Karpas-422 (cell line): ENCODE results near the gene EML1. TPM values are rescaled to one million over a fixed set of nuclear protein-coding genes. Genes with fewer than 3 reads are reported as not detected.

Experiments
- DNase-seq: peaks from one replicate; pipeline ENCODE4 v3.0.0-alpha.2; 2015
- H2AFZ ChIP-seq: fragments of 200-600 bp; sonication (generic); 2 replicates; pipeline ENCODE4 v1.6.1; 2014; ENCODE audit warnings: antibody characterized with exemption, low read length, mixed read lengths
- H3K27ac ChIP-seq: fragments of 200-600 bp; sonication (generic); 2 replicates; pipeline ENCODE4 v1.5.1; 2014; ENCODE audit warnings: mild to moderate bottlenecking, low read length, moderate library complexity
- H3K27me3 ChIP-seq: fragments of 200-600 bp; sonication (generic); 2 replicates; pipeline ENCODE4 v1.6.1; 2014; ENCODE audit warnings: low read length, mixed read lengths
- H3K36me3 ChIP-seq: fragments of 200-600 bp; sonication (generic); 2 replicates; pipeline ENCODE4 v1.6.1; 2014; ENCODE audit warnings: low read length, mixed read lengths; ENCODE audit not compliant: insufficient read depth
- H3K4me1 ChIP-seq: fragments of 200-600 bp; sonication (generic); 2 replicates; pipeline ENCODE4 v1.6.1; 2014; ENCODE audit warnings: mild to moderate bottlenecking, low read length, mixed read lengths
- H3K4me2 ChIP-seq: fragments of 200-600 bp; sonication (generic); 2 replicates; pipeline ENCODE4 v1.6.1; 2014; ENCODE audit warnings: low read length, low read depth, mild to moderate bottlenecking; ENCODE audit not compliant: poor library complexity, severe bottlenecking
- H3K4me3 ChIP-seq: fragments of 200-600 bp; sonication (generic); 2 replicates; pipeline ENCODE4 v1.5.1; 2014; ENCODE audit warnings: mild to moderate bottlenecking, antibody characterized with exemption, low read length, mixed read lengths
- H3K79me2 ChIP-seq: fragments of 200-600 bp; sonication (generic); 2 replicates; pipeline ENCODE4 v1.6.1; 2014; ENCODE audit warnings: mild to moderate bottlenecking, low read length, mixed read lengths
- H3K9ac ChIP-seq: fragments of 200-600 bp; sonication (generic); 2 replicates; pipeline ENCODE4 v1.6.0; 2014; ENCODE audit warnings: low read length
- H3K9me2 ChIP-seq: fragments of 200-600 bp; sonication (generic), shearing (Covaris generic); replicated peaks from 2 replicates; pipeline ENCODE4 v1.6.0; 2014; ENCODE audit warnings: mild to moderate bottlenecking, low read length, moderate library complexity; ENCODE audit not compliant: insufficient read depth
- H3K9me3 ChIP-seq: fragments of 300-700, 200-600 bp; sonication (generic); 2 replicates; pipeline ENCODE4 v1.6.1; 2014; ENCODE audit warnings: low read length, mixed read lengths
- H4K20me1 ChIP-seq: fragments of 200-600 bp; sonication (generic); 2 replicates; pipeline ENCODE4 v1.6.1; 2014; ENCODE audit warnings: mild to moderate bottlenecking, antibody characterized with exemption, low read length, low read depth; ENCODE audit not compliant: insufficient read depth
- total RNA-seq: library from RNA; depleted of rRNA; stranded (reverse); fragments of >200 nt; shearing (Covaris generic); gene quantifications from 2 replicates; pipeline ENCODE4 v1.2.3, GENCODE V29; 2014; ENCODE audit warnings: low replicate concordance

EML1 gene
- total RNA-seq, 1 experiment from 2014 or later: not detected

GRCh38 chr14:99749142-99749541 lies 44.1 kb upstream of the EML1 start:
- H3K4me1 ChIP-seq: 0 out of 2 replicates have a peak, but pooled peaks cover 2% of the 10 kb centered on the region
- no peak overlapping the region for H2AFZ ChIP-seq
- no peaks in the 10 kb centered on the region for H3K36me3 ChIP-seq
- no peak overlapping the region for H3K9ac ChIP-seq
- no peaks in the 10 kb centered on the region; the same call in 1 of the 2 replicates for H4K20me1 ChIP-seq
- peak; percentile 67 for DNase-seq
- H3K27ac ChIP-seq: no peak overlapping the region
- no peaks in the 10 kb centered on the region for H3K9me2 ChIP-seq
- peaks cover under 1% of the 10 kb centered on the region; the same call in 1 of the 2 replicates for H3K27me3 ChIP-seq
- H3K4me2 ChIP-seq: no peak overlapping the region
- H3K4me3 ChIP-seq: no peak overlapping the region
- H3K79me2 ChIP-seq: no peaks in the 10 kb centered on the region
- no peaks in the 10 kb centered on the region for H3K9me3 ChIP-seq

DNA sequence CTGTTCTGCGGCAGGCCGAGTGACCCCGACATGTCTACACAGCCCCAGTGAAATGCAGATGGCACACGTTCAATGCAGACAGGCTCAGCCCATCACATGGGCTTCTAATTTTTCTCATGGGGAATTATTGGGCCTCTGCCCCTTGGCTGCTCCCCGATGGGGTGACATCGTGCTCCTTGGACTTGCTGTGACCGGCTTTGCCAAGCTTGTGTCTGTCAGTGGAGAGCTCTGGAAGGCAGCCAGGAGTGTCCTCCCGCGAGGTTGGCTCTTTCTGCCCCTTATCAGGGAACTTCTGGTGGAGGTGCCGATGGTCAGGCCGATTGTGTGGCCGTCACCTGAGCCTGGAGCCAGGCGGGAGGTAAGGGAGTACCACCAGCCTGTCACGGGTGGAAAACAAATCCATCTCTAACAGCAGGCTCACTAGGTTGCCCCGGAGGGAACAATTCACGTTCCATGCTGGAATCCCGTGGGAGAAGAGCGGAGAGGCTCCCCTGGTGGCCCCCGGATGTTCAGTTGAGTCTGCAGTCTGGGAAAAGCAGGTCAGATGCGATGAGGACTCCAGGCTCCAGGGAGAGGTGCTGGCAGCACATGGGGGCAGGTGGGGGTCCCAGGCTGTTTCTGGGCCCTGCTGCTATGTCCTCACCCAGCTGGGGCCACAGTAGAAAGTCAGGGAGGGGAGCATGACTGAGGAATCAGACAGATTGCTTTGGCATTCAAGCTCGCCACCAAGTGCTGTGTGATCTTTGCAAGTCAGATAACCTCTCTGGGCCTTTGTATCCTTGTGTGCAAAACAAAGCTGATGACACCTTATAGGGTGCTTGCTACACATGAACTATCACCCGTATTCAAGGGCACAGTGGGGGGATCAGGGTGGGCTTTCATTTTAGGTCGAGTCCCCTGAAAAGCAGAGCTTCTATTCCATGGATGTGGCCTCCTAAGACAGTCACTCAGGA lies 43.2 kb upstream of the EML1 start:
- H3K27me3 ChIP-seq: peaks cover 3% of the 10 kb centered on the region; the same call in 1 of the 2 replicates
- no peak overlapping the region for H3K4me3 ChIP-seq
- H4K20me1 ChIP-seq: no peaks in the 10 kb centered on the region; the same call in 1 of the 2 replicates
- no peak overlapping the region for H3K4me2 ChIP-seq
- 0 out of 2 replicates have a peak, but pooled peaks cover 2% of the 10 kb centered on the region for H3K4me1 ChIP-seq
- DNase-seq: no peak
- H2AFZ ChIP-seq: no peak overlapping the region
- no peaks in the 10 kb centered on the region for H3K9me3 ChIP-seq
- H3K9me2 ChIP-seq: no peaks in the 10 kb centered on the region
- H3K9ac ChIP-seq: no peak overlapping the region
- H3K79me2 ChIP-seq: no peaks in the 10 kb centered on the region
- H3K36me3 ChIP-seq: no peaks in the 10 kb centered on the region
- no peak overlapping the region for H3K27ac ChIP-seq

DNA sequence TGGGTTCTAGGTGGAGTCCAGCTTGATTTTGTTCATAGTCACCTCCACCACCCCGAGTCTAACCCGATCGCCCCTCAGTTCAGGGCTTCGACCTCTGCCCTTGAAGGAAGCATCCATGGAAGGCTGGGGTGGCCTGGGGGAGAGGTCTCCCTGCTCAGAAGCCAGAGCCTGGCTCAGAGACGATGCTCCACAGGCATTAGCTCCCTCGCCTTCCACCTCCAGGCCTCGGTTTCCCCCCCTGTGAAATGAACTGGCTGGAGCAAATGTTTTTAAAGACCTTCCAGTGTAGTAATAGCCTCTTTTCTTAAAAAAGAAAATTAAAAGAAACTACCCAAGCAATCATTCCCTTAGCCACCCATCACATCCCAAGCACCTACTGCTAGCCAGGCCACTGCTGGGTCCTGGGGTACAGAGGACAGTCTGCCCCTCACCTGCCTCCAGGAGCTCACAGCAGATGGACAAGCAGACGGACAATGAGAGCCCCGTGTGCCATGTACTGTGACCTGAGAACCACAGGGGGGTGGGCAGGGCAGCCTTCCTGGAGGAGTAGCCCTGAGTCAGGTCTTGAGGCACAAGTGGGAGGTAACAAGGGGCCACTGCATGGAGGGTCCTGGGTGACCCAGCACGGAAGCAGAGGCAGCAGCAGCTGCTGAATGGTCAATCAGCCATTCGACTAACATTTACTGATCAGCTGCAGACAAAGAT lies 42.3 kb upstream of the EML1 start:
- no peak overlapping the region for H3K4me3 ChIP-seq

DNA sequence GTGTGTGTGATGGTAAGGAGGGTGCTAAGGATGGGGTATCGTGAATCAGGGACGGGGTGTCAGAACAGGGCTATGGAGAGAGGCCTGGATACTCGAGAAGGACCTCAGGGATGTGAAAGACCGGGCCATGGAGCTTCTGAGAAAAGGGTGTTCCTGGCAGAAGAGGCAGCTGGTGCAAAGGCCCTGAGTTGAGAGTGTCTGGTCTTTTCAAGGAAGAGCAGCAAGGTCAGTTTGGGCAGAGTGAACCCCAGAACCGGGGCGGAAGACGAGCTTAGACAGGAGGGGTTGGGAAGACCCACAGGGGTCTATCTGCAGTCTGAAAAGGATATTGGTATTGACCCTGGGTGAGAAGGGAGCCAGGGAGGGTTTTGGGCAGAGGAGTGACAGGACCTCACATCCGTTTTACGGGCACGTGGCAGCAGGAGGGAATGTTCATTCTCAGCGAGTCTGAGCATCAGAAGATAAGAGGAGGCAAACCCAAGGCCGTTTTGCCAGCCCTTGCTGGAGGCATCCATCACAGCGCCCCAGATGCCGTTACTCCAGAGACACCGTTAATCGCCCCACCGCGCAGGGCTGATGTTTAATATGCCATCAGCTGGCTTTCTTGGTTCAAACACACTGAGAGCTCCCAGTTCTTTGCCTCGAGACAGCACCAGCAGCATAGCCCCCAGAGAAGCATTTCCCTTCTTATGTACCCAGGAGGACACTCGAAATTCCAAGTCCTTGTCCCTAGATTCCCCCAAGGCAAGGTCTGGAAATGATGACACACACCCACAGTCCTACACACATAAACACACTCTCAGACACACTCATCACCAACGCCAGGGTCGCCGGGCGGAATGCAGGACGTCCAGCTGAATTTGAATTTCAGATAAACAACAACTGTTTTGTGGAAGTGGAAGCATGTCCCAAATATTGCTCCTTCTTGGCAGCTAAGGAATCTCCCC lies 41.4 kb upstream of the EML1 start:
- Histone ChIP-seq H3K79me2 (no peaks in the 10 kb centered on the region), H3K9ac (no peak overlapping the region), H3K4me1 (0 out of 2 replicates have a peak, but pooled peaks cover 2% of the 10 kb centered on the region), H3K9me2 (no peaks in the 10 kb centered on the region), H3K27me3 (peaks cover 3% of the 10 kb centered on the region; the same call in 1 of the 2 replicates), H3K4me3 (no peak overlapping the region), H2AFZ (no peak overlapping the region), H3K36me3 (no peaks in the 10 kb centered on the region), H3K27ac (no peak overlapping the region), H3K9me3 (no peaks in the 10 kb centered on the region), H3K4me2 (no peak overlapping the region), H4K20me1 (no peaks in the 10 kb centered on the region; the same call in 1 of the 2 replicates)
- DNase-seq: no peak

More for the DNA sequence above, 42.3 kb upstream of the EML1 start:
- no peaks in the 10 kb centered on the region; the same call in 1 of the 2 replicates for H4K20me1 ChIP-seq
- H3K27me3 ChIP-seq: peaks cover 3% of the 10 kb centered on the region; the same call in 1 of the 2 replicates
- no peaks in the 10 kb centered on the region for H3K9me3 ChIP-seq
- no peak overlapping the region for H2AFZ ChIP-seq
- H3K36me3 ChIP-seq: no peaks in the 10 kb centered on the region
- no peak overlapping the region for H3K4me2 ChIP-seq
- H3K9ac ChIP-seq: no peak overlapping the region
- H3K79me2 ChIP-seq: no peaks in the 10 kb centered on the region
- H3K4me1 ChIP-seq: 0 out of 2 replicates have a peak, but pooled peaks cover 2% of the 10 kb centered on the region
- DNase-seq: no peak
- no peak overlapping the region for H3K27ac ChIP-seq
- H3K9me2 ChIP-seq: no peaks in the 10 kb centered on the region

DNA sequence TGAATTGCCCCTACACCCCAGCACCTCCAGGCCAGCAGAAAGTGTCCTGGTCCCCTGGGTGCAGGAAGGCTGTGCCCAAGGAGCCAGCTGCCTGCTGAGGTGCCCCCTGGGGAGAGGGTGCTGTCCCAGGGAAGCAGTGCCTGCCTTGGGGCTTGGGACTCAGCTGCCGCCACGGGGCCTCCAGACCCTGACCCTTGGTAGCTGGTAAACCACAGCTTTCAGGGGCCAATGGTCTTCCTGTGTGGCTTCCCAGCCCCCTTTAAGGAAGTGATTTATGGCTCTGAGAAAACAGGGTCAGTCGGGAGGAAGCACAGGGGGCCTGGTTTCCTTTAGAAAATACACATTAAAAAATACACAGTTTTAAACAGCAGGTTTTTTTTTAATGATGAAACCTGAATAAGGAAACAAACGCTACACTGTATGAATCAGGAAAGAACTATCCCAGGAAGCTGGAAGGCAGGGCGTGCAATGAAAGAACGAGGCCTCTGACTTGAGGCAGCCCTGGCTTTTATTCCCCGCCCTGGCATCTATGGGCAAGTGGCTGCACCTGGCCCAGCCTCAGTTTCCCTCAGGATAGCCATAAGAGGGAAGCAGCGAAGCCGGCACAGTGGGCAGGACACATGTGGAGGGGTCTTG lies 40.6 kb upstream of the EML1 start:
- H3K9me2 ChIP-seq: no peaks in the 10 kb centered on the region
- no peak overlapping the region for H3K27ac ChIP-seq
- no peaks in the 10 kb centered on the region; the same call in 1 of the 2 replicates for H4K20me1 ChIP-seq
- H3K27me3 ChIP-seq: peaks cover 3% of the 10 kb centered on the region; the same call in 1 of the 2 replicates
- no peaks in the 10 kb centered on the region for H3K79me2 ChIP-seq
- H2AFZ ChIP-seq: no peak overlapping the region
- 0 out of 2 replicates have a peak, but pooled peaks cover 2% of the 10 kb centered on the region for H3K4me1 ChIP-seq
- H3K4me3 ChIP-seq: no peak overlapping the region
- H3K4me2 ChIP-seq: no peak overlapping the region
- H3K9me3 ChIP-seq: no peaks in the 10 kb centered on the region
- H3K9ac ChIP-seq: no peak overlapping the region
- no peak for DNase-seq
- no peaks in the 10 kb centered on the region for H3K36me3 ChIP-seq

- Histone ChIP-seq H3K27ac (no peak overlapping the region), H2AFZ (no peak overlapping the region), H3K79me2 (no peaks in the 10 kb centered on the region), H3K9ac (no peak overlapping the region), H3K4me1 (0 out of 2 replicates have a peak, but pooled peaks cover 2% of the 10 kb centered on the region), H4K20me1 (no peaks in the 10 kb centered on the region; the same call in 1 of the 2 replicates), H3K4me2 (no peak overlapping the region), H3K9me3 (no peaks in the 10 kb centered on the region), H3K4me3 (no peak overlapping the region), H3K36me3 (no peaks in the 10 kb centered on the region), H3K27me3 (peaks cover 3% of the 10 kb centered on the region; the same call in 1 of the 2 replicates), H3K9me2 (no peaks in the 10 kb centered on the region)
- no peak for DNase-seq
Measured at GRCh38 chr14:99753225-99754140, 39.7 kb upstream of the EML1 start.
